NCI-H748 (cell line): ENCODE results near the gene DACH2.

Experiments used
- DNase-seq: peaks from one replicate; lab custom pipeline; 2025; ENCODE audit not compliant: unreplicated experiment; lab: John Stamatoyannopoulos, UW

Gene DACH2

GRCh38 chrX:86747091-86747490 lies 598.8 kb downstream of the DACH2 start:
- DNase-seq: no peak

- DNase-seq: no peak
These were observed 657.0 kb downstream of the DACH2 start for GRCh38 chrX:86805241-86805640.

- DNase-seq: peak; percentile 65
These were observed 658.5 kb downstream of the DACH2 start for GRCh38 chrX:86806786-86807185.

GRCh38 chrX:86809651-86810050 lies 661.4 kb downstream of the DACH2 start:
- peak; percentile 1 for DNase-seq

GRCh38 chrX:86829786-86830185 lies 681.5 kb downstream of the DACH2 start:
- DNase-seq: no peak

- DNase-seq: peak; percentile 79
These were observed 682.4 kb downstream of the DACH2 start for GRCh38 chrX:86830685-86831084.

- DNase-seq: no peak
These were observed 696.9 kb downstream of the DACH2 start for GRCh38 chrX:86845101-86845500.
